Right atrium auricular region (tissue), 2 donors: Measurements from ENCODE around the gene COMT. TPM values are rescaled to one million over a fixed set of nuclear protein-coding genes. Genes with fewer than 3 reads are reported as not detected.

Experiments
- DNase-seq: peaks from one replicate; pipeline ENCODE4 v3.0.0-alpha.2; 2019; ENCODE audit warnings: low spot score
- H3K27ac ChIP-seq, 2 donors: fragments of 200-600 bp; sonication (generic); 1 replicate in 1 of 2; 2 replicates in 1 of 2; pipeline ENCODE4 v1.5.1; 2016 to 2019
- H3K27me3 ChIP-seq, 2 donors: fragments of 200-600 bp; sonication (generic); one replicate each; pipeline versions ENCODE4 v1.5.1 to v1.6.0; 2017 to 2019
- H3K36me3 ChIP-seq: fragments of 200-600 bp; sonication (generic); one replicate; pipeline ENCODE4 v1.5.1; 2016
- H3K4me1 ChIP-seq, 2 donors: fragments of 200-600 bp; sonication (generic); one replicate each; pipeline versions ENCODE4 v1.5.1 to v1.6.0; 2017 to 2019
- H3K4me3 ChIP-seq, 2 donors: fragments of 200-600 bp; sonication (generic); 1 replicate in 1 of 2; 2 replicates in 1 of 2; pipeline ENCODE4 v1.5.1; 2017 to 2019; ENCODE audit warnings: mild to moderate bottlenecking in 1 of 2, moderate library complexity in 1 of 2
- H3K9me3 ChIP-seq, 2 donors: fragments of 200-600 bp; sonication (generic); one replicate each; pipeline ENCODE4 v1.5.1; 2019
- total RNA-seq, 2 donors: library from RNA; depleted of rRNA; stranded (reverse); fragments of >200 nt; gene quantifications; one replicate each; pipeline ENCODE4 v1.1.0, GENCODE V29; 2016
- TF ChIP-seq, protein P1 (sequence below), 2 donors: fragments of 200-600 bp; sonication (generic); IDR thresholded peaks; one replicate each; pipeline ENCODE4 v1.5.1; 2019; ENCODE audit warnings: antibody characterized with exemption in 2 of 2

The COMT gene
- total RNA-seq, 2 donors from 2014 or later, result 142 to 195 TPM

DNA sequence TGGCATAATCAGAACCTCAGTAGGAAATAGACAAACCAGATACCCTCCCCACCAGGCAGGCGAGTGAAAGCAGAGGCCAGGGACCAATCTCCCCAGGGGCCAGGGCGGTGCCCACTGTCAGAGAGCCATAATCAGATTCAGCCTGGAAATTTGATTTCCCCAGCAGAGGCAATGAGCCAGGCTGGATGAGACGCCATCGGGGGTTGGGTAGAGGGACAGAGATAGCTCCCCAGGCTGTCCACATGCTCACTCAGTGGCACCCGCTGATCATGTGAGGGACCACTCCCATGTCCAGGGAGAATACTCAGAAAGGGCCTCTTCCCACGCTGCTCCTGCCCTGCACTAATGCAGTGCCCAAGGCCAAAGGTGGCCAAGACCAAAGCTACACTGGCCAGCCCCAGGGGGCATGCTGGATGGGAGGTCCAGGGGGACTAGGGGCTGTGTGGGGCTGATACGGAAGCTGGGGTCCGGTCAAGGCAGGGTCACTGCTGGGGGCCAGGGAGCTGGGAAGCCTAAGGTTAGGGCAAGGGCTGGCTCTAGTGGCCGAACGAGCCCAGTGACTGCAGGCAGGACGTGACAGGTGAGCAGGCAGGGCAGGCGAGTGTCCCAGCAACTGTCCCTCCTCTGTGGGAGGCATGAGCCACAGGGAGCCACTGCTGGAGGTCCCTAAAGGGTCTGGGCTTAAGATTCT, 55.3 kb downstream of the COMT start:
- Histone ChIP-seq H3K4me1 (peaks cover 0 to 74% of the 10 kb centered on the region in 2 donors), H3K9me3 (no peaks in the 10 kb centered on the region), H3K36me3 (no peaks in the 10 kb centered on the region), H3K27me3 (no peaks in the 10 kb centered on the region), H3K27ac (no peak overlapping the region), H3K4me3 (no peak overlapping the region)
- no peak for DNase-seq
- TF ChIP-seq, protein P1, sequence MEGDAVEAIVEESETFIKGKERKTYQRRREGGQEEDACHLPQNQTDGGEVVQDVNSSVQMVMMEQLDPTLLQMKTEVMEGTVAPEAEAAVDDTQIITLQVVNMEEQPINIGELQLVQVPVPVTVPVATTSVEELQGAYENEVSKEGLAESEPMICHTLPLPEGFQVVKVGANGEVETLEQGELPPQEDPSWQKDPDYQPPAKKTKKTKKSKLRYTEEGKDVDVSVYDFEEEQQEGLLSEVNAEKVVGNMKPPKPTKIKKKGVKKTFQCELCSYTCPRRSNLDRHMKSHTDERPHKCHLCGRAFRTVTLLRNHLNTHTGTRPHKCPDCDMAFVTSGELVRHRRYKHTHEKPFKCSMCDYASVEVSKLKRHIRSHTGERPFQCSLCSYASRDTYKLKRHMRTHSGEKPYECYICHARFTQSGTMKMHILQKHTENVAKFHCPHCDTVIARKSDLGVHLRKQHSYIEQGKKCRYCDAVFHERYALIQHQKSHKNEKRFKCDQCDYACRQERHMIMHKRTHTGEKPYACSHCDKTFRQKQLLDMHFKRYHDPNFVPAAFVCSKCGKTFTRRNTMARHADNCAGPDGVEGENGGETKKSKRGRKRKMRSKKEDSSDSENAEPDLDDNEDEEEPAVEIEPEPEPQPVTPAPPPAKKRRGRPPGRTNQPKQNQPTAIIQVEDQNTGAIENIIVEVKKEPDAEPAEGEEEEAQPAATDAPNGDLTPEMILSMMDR (IDR thresholded peaks at IDR 0.05), result no peak

DNA sequence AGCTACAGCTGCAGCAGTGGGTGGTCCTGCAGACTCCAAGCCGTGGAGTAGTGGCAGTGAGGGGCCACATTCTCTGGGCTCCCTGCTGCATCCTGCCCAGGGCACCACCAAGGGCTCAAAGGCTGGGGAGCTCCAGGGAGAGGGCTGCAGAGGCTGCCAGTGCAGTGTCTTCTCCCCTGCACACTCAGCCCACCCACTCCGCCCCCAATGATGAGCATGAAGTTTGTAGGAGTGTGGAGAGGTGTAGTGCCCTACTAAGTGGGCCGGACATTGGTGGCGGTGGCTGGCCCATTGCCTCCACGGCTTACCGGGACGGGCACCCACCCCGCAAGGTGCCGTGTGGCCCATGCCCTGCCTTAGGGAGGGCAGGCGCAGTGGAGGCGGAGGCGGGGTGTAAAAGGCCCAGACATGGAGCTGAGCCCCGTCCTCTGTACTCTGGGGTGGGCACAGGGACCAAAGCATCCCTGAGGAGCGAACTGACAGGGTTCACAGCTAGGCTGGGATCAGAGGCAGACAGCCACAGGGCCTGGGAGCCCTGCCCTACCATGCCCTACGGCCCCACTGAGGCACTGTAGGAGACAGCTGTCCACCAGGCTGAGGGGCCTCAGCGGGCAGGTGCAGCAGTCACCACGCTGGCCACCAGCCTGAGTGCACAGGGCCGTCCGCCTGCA, 56.1 kb downstream of the COMT start:
- Histone ChIP-seq H3K4me1 (peaks cover 0 to 65% of the 10 kb centered on the region in 2 donors), H3K27me3 (no peaks in the 10 kb centered on the region), H3K9me3 (no peaks in the 10 kb centered on the region), H3K36me3 (no peaks in the 10 kb centered on the region), H3K27ac (no peak overlapping the region), H3K4me3 (no peak overlapping the region)
- TF ChIP-seq, protein P1 (IDR thresholded peaks at IDR 0.05), result no peak
- no peak for DNase-seq

DNA sequence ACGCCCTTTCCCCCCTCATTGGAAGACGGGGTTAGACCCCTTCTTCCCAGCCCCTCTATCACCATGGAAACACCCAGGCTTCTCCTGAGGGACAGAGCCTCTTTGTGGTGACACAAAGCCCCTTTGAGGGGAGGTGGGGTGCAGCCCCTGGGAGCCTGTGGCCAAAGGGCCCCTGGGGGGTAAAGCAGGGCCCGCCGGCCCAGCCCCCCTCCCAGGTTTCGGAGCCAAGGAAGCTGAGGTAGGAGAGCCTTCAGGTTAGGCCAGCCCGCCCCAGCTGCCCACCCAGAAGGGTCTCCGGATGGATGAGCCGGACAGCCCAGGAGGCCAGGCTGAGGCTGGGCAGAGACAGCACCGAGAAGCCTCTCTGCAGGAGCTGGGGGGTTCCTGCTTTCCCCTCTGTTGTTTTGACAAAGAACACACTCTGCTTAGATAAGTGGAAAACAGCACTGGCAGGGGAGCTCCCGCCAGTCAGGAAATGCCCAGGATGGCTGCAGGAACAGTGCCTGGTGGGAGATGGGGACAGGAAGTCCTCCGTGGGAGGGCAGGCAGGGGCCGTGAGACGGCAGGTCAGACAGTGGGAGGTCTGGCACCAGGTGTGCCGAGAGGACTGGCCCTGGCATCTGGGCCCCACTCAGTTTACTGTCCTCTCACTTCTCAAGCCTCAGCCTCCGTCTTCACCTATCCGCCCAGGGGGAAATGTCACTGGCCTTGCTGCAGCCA, 56.8 kb downstream of the COMT start:
- TF ChIP-seq, protein P1 (IDR thresholded peaks at IDR 0.05), result no peak
- no peak for DNase-seq
- Histone ChIP-seq H3K4me1 (peaks cover 0 to 58% of the 10 kb centered on the region in 2 donors), H3K9me3 (peaks cover 0 to 5% of the 10 kb centered on the region in 2 donors), H3K27me3 (no peaks in the 10 kb centered on the region), H3K4me3 (no peak overlapping the region), H3K27ac (peak overlapping the region in 1 of 2 donors; percentile 48), H3K36me3 (no peaks in the 10 kb centered on the region)

DNA sequence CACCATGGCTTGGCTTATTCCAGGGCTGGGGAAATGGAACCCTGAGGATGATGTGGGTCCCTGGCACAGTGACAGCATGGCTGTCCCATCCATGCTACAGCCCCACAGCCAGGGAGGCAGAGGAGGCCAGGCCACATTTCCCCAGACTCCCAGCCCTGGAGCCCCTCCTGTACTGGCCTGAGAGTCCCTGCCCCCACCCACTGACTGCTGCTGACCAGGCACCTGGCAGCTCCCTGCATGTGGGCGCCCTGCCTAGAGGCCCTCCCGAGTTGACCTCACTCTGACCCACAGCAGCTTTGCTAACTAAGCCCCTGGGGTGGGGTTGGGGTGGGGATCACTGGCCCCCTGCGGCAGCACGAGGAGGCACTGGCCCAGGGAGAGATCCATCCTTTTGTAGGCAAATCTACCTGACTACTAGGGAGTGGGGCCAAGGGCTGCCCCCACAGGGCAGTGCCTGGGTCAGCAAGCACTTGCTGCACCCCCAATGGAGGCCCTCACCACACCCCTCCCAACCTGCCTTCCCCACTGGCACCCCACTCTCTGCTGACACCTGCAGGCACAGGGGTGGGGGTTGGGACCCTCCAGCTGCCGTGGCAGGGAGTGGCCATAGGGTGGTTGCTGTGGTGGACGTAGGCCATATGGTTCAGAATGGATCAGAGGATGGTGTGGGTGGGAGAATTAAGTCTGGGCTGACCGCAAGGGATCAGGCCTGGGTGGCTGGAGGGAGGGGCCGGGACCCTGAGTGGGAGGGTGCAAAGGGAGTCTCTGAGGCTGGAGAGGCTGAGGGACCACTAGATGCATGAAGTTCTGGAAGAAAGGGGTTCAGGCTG, 57.6 kb downstream of the COMT start:
- Histone ChIP-seq H3K4me1 (peaks cover 0 to 56% of the 10 kb centered on the region in 2 donors), H3K9me3 (peaks cover 0 to 13% of the 10 kb centered on the region in 2 donors), H3K36me3 (no peaks in the 10 kb centered on the region), H3K27me3 (no peaks in the 10 kb centered on the region), H3K27ac (peak overlapping the region in 1 of 2 donors; percentile 49), H3K4me3 (no peak overlapping the region)
- DNase-seq, result no peak
- TF ChIP-seq, protein P1 (IDR thresholded peaks at IDR 0.05), result no peak
